Lower lobe of right lung (tissue), 2 donors: ENCODE results near the gene NKX2-3. TPM values are rescaled to one million over a fixed set of nuclear protein-coding genes. Genes with fewer than 3 reads are reported as not detected.

Source experiments
- ATAC-seq, 2 donors: fragments of 200-7000 bp; cut with Tn5 transposase; one replicate each; pipeline ENCODE4 v1.9.1; 2020 to 2022; ENCODE audit warnings: mild to moderate bottlenecking in 2 of 2, moderate library complexity in 2 of 2
- DNase-seq: peaks from one replicate; pipeline ENCODE4 v3.0.0-alpha.2; 2020
- H3K27ac ChIP-seq: fragments of 200-600 bp; one replicate; pipeline ENCODE4 v1.8.0; 2022
- H3K27me3 ChIP-seq: fragments of 200-600 bp; one replicate; pipeline ENCODE4 v1.8.0; 2022; ENCODE audit warnings: low read depth
- H3K36me3 ChIP-seq: fragments of 200-600 bp; one replicate; pipeline ENCODE4 v1.8.0; 2022; ENCODE audit warnings: mild to moderate bottlenecking
- H3K4me1 ChIP-seq: fragments of 200-600 bp; one replicate; pipeline ENCODE4 v1.8.0; 2022
- H3K4me3 ChIP-seq: fragments of 200-600 bp; one replicate; pipeline ENCODE4 v1.8.0; 2022; ENCODE audit warnings: mild to moderate bottlenecking
- H3K9me3 ChIP-seq: fragments of 200-600 bp; one replicate; pipeline ENCODE4 v1.8.0; 2022
- CTCF ChIP-seq: fragments of 200-600 bp; IDR thresholded peaks from one replicate; pipeline ENCODE4 v1.8.0; 2022; ENCODE audit warnings: antibody characterized with exemption, mild to moderate bottlenecking
- intact Hi-C: fragments of 100-400 bp; cut with DNase I; formaldehyde crosslinking; loops from one replicate; pipeline ENCODE4 v1.11.0; 2022
- total RNA-seq: library from RNA; stranded (reverse); fragmentation: NEBNext Ultra II Directional; extraction: Animal tissue kit (Norgen Biotek cat#: 25700); gene quantifications from one replicate; pipeline ENCODE4 v1.2.1, GENCODE V29; 2021
- donor health status: DM: no; HTN: yes; CAD: no; lungs with severe emphysema.

Gene NKX2-3
- total RNA-seq, 1 donor from 2014 or later: not detected

- Histone ChIP-seq H3K4me3 (no peak overlapping the region), H3K4me1 (peaks cover 8% of the 10 kb centered on the region), H3K27ac (no peak overlapping the region), H3K27me3 (peaks cover 100% of the 10 kb centered on the region), H3K9me3 (no peaks in the 10 kb centered on the region), H3K36me3 (no peaks in the 10 kb centered on the region)
- ATAC-seq (no peak), DNase-seq (no peak)
- intact Hi-C loops: no loop called here
- no peak for TF ChIP-seq CTCF
Measured at GRCh38 chr10:99523251-99523773, 9.4 kb upstream of the NKX2-3 start.

- H3K36me3 ChIP-seq: no peaks in the 10 kb centered on the region
- intact Hi-C loops: no loop called here
- no peak for ATAC-seq
- DNase-seq: no peak
- H3K27me3 ChIP-seq: peaks cover 100% of the 10 kb centered on the region
- no peaks in the 10 kb centered on the region for H3K9me3 ChIP-seq
- H3K4me3 ChIP-seq: no peak overlapping the region
- TF ChIP-seq CTCF: no peak
- peaks cover 8% of the 10 kb centered on the region for H3K4me1 ChIP-seq
- H3K27ac ChIP-seq: no peak overlapping the region
Measured at GRCh38 chr10:99524050-99524666, 8.6 kb upstream of the NKX2-3 start.

- Histone ChIP-seq H3K27ac (no peak overlapping the region), H3K4me3 (no peak overlapping the region), H3K4me1 (peaks cover 6% of the 10 kb centered on the region), H3K27me3 (peaks cover 100% of the 10 kb centered on the region), H3K9me3 (no peaks in the 10 kb centered on the region), H3K36me3 (no peaks in the 10 kb centered on the region)
- intact Hi-C loops: no loop called here
- no peak for TF ChIP-seq CTCF
- DNase-seq (no peak), ATAC-seq (no peak)
Measured at GRCh38 chr10:99524736-99525380, 7.9 kb upstream of the NKX2-3 start.

- TF ChIP-seq CTCF: no peak
- no peak for DNase-seq
- Histone ChIP-seq H3K9me3 (no peaks in the 10 kb centered on the region), H3K36me3 (no peaks in the 10 kb centered on the region), H3K27ac (no peak overlapping the region), H3K4me1 (peaks cover 4% of the 10 kb centered on the region), H3K4me3 (no peak overlapping the region), H3K27me3 (peaks cover 100% of the 10 kb centered on the region)
- no peak for ATAC-seq
- intact Hi-C loops: no loop called here
Measured at GRCh38 chr10:99525897-99526296, 6.8 kb upstream of the NKX2-3 start.

- Histone ChIP-seq H3K27ac (no peak overlapping the region), H3K27me3 (peaks cover 100% of the 10 kb centered on the region), H3K36me3 (no peaks in the 10 kb centered on the region), H3K4me3 (no peak overlapping the region), H3K9me3 (no peaks in the 10 kb centered on the region), H3K4me1 (peaks cover 6% of the 10 kb centered on the region)
- DNase-seq (no peak), ATAC-seq (no peak)
- no peak for TF ChIP-seq CTCF
- intact Hi-C loops: no loop called here
Measured at GRCh38 chr10:99526861-99527504, 5.8 kb upstream of the NKX2-3 start.
